Body of pancreas (tissue), 4 donors: ENCODE data around the gene ROMO1. TPM values are rescaled to one million over a fixed set of nuclear protein-coding genes. Genes with fewer than 3 reads are reported as not detected.

Experiments
- ATAC-seq: fragments of 150-250 bp; one replicate; pipeline ENCODE4 v1.9.1; 2016
- DNase-seq, 4 donors: peaks; one replicate each; pipeline ENCODE4 v3.0.0-alpha.2; 2019
- H3K27ac ChIP-seq, 4 donors: fragments of 200-600 bp; sonication (generic); 1 replicate in 3 of 4; 2 replicates in 1 of 4; pipeline versions ENCODE4 v1.5.1 to v1.6.1; 2016 to 2019; ENCODE audit warnings: mild to moderate bottlenecking in 1 of 4, mixed read lengths in 1 of 4, moderate library complexity in 1 of 4
- H3K27me3 ChIP-seq, 2 donors: fragments of 200-600 bp; sonication (generic); one replicate each; pipeline ENCODE4 v1.6.0; 2016; ENCODE audit warnings: mild to moderate bottlenecking in 1 of 2
- H3K36me3 ChIP-seq, 2 donors: fragments of 200-600 bp; sonication (generic); replicated peaks in 1 of 2; 2 replicates each; pipeline ENCODE4 v1.5.1; 2016; ENCODE audit warnings: low read depth in 2 of 2; ENCODE audit not compliant: insufficient read depth in 1 of 2
- H3K4me1 ChIP-seq: fragments of 200-600 bp; sonication (generic); one replicate; pipeline ENCODE4 v1.6.0; 2016
- H3K4me3 ChIP-seq, 2 donors: fragments of 200-600 bp; sonication (generic); 1 replicate in 1 of 2; 2 replicates in 1 of 2; pipeline ENCODE4 v1.5.1; 2016 to 2019
- H3K9me3 ChIP-seq, 3 donors: fragments of 200-600 bp; sonication (generic); 1 replicate in 2 of 3; 2 replicates in 1 of 3; pipeline ENCODE4 v1.5.1; 2016
- CTCF ChIP-seq, 7 experiments: fragments of 450-650 bp in 4 of 7; fragments of 200-600 bp in 3 of 7; sonication (generic) in 3 of 7; IDR thresholded peaks; one replicate each; pipeline ENCODE4 v1.5.1; 2016 to 2019; ENCODE audit warnings: antibody characterized with exemption in 7 of 7
- POLR2A ChIP-seq, 3 donors: fragments of 450-650 bp; IDR thresholded peaks; one replicate each; pipeline ENCODE4 v1.6.1; 2016; ENCODE audit warnings: antibody characterized with exemption in 3 of 3, mild to moderate bottlenecking in 2 of 3
- WGBS, 2 donors: methylation state at CpG; one replicate each; pipeline ENCODE4 v1.1.5; 2017; 5-methylcytosine and 5-hydroxymethylcytosine counted together
- intact Hi-C: fragments of 100-400 bp; cut with DNase I; formaldehyde crosslinking; loops from one replicate; pipeline ENCODE4 v1.15.1; 2023
- total RNA-seq, 2 donors: library from RNA; depleted of rRNA; stranded (reverse); fragments of >200 nt; gene quantifications; one replicate each; pipeline ENCODE4 v1.1.0, GENCODE V29; 2016

Gene ROMO1
- total RNA-seq, 2 donors from 2014 or later = 55.0 to 192 TPM

GRCh38 chr20:35653430-35653734 is 45.8 kb upstream of the ROMO1 start:
- peaks cover 0 to 14% of the 10 kb centered on the region in 2 donors for H3K36me3 ChIP-seq
- ATAC-seq (no peak), DNase-seq (no peak)
- 99% methylated on average over 3 of the region's 3 CpGs for WGBS, 2 donors
- H3K27ac ChIP-seq = no peak overlapping the region
- intact Hi-C loops = no loop called here
- H3K9me3 ChIP-seq = no peaks in the 10 kb centered on the region
- TF ChIP-seq CTCF (IDR thresholded peaks at IDR 0.05) = no peak
- TF ChIP-seq POLR2A (IDR thresholded peaks at IDR 0.05) = no peak
- peaks cover 18% of the 10 kb centered on the region for H3K4me1 ChIP-seq
- H3K27me3 ChIP-seq = no peaks in the 10 kb centered on the region
- no peak overlapping the region for H3K4me3 ChIP-seq

- H3K4me1 ChIP-seq = peaks cover 23% of the 10 kb centered on the region
- no peaks in the 10 kb centered on the region for H3K27me3 ChIP-seq
- H3K36me3 ChIP-seq = peaks cover 0 to 14% of the 10 kb centered on the region in 2 donors
- H3K27ac ChIP-seq = no peak overlapping the region
- no peaks in the 10 kb centered on the region for H3K9me3 ChIP-seq
- TF ChIP-seq CTCF (IDR thresholded peaks at IDR 0.05) = no peak
- TF ChIP-seq POLR2A (IDR thresholded peaks at IDR 0.05) = no peak
- DNase-seq (no peak), ATAC-seq (no peak)
- WGBS, 2 donors = 86 to 96% methylated on average over 4 of the region's 4 CpGs
- intact Hi-C loops = no loop called here
- no peak overlapping the region for H3K4me3 ChIP-seq
Observed at GRCh38 chr20:35653893-35654292, 45.3 kb upstream of the ROMO1 start.

GRCh38 chr20:35654415-35654814 is 44.8 kb upstream of the ROMO1 start:
- no peak overlapping the region for H3K27ac ChIP-seq
- ATAC-seq (no peak), DNase-seq (no peak)
- intact Hi-C loops = no loop called here
- H3K36me3 ChIP-seq = peaks cover 0 to 14% of the 10 kb centered on the region in 2 donors
- H3K4me1 ChIP-seq = peaks cover 27% of the 10 kb centered on the region
- H3K4me3 ChIP-seq = no peak overlapping the region
- no peaks in the 10 kb centered on the region for H3K9me3 ChIP-seq
- TF ChIP-seq POLR2A (IDR thresholded peaks at IDR 0.05) (no peak), CTCF (IDR thresholded peaks at IDR 0.05) (no peak)
- no peaks in the 10 kb centered on the region for H3K27me3 ChIP-seq
- WGBS, 2 donors = 94 to 98% methylated on average over 9 of the region's 9 CpGs

- DNase-seq = no peak
- Histone ChIP-seq H3K36me3 (peaks cover 0 to 14% of the 10 kb centered on the region in 2 donors), H3K27me3 (no peaks in the 10 kb centered on the region), H3K4me1 (peaks cover 49% of the 10 kb centered on the region), H3K4me3 (no peak overlapping the region), H3K27ac (no peak overlapping the region), H3K9me3 (no peaks in the 10 kb centered on the region)
- intact Hi-C loops = no loop called here
- WGBS, 2 donors = 8 to 17% methylated on average over 1 of the region's 1 CpG
- ATAC-seq = no peak
- TF ChIP-seq CTCF (IDR thresholded peaks at IDR 0.05) (no peak), POLR2A (IDR thresholded peaks at IDR 0.05) (no peak)
Observed at GRCh38 chr20:35657271-35657670, 41.9 kb upstream of the ROMO1 start.

- ATAC-seq (no peak), DNase-seq (no peak)
- WGBS, 2 donors = 89 to 90% methylated on average over 10 of the region's 10 CpGs
- Histone ChIP-seq H3K4me1 (peaks cover 56% of the 10 kb centered on the region), H3K4me3 (no peak overlapping the region), H3K36me3 (no peaks in the 10 kb centered on the region), H3K27me3 (no peaks in the 10 kb centered on the region), H3K9me3 (no peaks in the 10 kb centered on the region), H3K27ac (no peak overlapping the region)
- TF ChIP-seq CTCF (IDR thresholded peaks at IDR 0.05) = no peak
- no peak for TF ChIP-seq POLR2A (IDR thresholded peaks at IDR 0.05)
- intact Hi-C loops = no loop called here
Observed at GRCh38 chr20:35660122-35660937, 38.9 kb upstream of the ROMO1 start.
